ENCODE measurements around the gene MKS1. TPM values are rescaled to one million over a fixed set of nuclear protein-coding genes. Genes with fewer than 3 reads are reported as not detected.

Gene MKS1
- 10 to 100 TPM; 26.4 to 31.8 TPM for total RNA-seq

GRCh38 chr17:58219007-58219788, at the start of gene MKS1:
Gene MKS1, minus strand, starts transcription at chr17:58219255. Its CDS starts 25 bp downstream, at chr17:58219230.
- POLR2A ChIA-PET = interaction anchor here (0.6 to 1.4 kb wide), 3 partner anchors 17 to 62 kb away, joined by 3 to 4 read pairs (median 3); no protein-coding TSS in a partner anchor
- CTCF ChIA-PET = interaction anchor here (0.9 to 2.2 kb wide), 5 partner anchors 9 to 96 kb away, joined by 3 to 8 read pairs (median 4); no protein-coding TSS in a partner anchor

GRCh38 chr17:58268326-58268725, 49.3 kb upstream of the MKS1 start:
- CTCF ChIA-PET = no interaction called here
- POLR2A ChIA-PET = no interaction called here

GRCh38 chr17:58267347-58268324, 48.6 kb upstream of the MKS1 start:
- CTCF ChIA-PET = no interaction called here
- POLR2A ChIA-PET = no interaction called here

DNA sequence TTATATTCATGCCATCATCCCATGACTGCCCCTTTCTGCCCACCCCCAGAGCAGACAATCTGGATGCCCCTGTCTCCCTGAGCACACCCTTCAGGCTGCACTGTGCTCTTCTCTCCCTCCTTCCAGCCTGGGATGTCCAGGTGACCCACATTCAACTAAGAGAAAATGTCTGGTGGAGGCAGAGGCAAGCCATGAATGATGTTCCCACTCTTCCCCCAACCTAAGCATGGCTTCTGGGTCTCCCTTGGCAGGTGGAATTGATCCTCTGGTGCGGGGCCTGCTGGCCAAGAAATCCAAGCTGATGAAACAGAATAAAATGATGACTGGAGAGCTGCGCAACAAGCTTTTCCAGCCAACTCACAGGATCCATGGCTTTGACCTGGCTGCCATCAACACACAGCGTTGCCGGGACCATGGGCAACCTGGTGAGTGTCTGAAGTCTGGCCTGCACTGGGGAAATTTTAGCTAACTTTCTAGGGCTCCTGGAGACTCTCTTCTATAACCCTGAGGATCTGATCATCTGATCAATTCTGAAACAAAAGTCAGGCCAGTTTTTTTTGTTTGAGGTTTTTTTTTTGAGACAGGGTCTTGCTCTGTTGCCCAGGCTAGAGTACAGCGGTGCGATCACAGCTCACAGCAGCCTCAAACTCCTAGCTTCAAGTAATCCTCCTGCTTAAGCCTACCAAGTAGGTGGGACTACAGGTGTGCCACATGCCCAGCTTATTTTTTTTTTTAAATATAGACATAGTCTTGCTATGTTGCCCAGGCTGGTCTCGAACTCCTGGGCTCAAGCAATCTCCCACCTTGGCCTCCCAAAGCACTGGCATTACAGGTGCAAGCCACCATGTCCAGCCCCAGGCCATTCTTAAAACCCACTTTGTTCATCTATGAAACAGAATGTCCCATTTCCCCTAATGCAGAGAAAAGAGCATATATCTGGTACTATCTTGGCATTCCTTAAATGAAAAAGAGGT, 47.1 kb upstream of the MKS1 start:
- POLR2A ChIA-PET = no interaction called here

DNA sequence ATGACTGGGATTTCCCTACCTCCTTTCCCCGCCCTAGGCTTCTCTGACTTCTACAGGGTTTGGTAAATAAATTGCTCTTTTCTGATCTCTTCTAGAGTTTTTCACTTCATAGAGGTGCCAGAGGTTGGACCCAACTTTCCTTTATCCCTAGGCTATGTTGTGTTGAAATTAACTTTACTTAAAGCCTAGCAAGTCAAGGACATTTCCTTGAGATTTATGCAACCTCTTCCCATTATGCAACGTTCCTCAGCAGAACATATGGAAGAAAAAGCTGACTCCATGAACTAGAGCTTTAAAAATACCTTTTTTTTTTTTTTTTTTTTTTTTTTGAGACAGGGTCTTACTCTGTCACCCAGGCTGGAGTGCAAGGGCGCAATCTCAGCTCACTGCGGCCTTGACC, 46.2 kb upstream of the MKS1 start:
- CTCF ChIA-PET = interaction anchor here (3.2 kb wide), 1 partner anchor 16 kb away, joined by 12 read pairs; no protein-coding TSS in a partner anchor
- POLR2A ChIA-PET = no interaction called here

More for the DNA sequence above, 47.1 kb upstream of the MKS1 start:
- CTCF ChIA-PET = interaction anchor here (3.2 kb wide), 1 partner anchor 16 kb away, joined by 12 read pairs; no protein-coding TSS in a partner anchor

DNA sequence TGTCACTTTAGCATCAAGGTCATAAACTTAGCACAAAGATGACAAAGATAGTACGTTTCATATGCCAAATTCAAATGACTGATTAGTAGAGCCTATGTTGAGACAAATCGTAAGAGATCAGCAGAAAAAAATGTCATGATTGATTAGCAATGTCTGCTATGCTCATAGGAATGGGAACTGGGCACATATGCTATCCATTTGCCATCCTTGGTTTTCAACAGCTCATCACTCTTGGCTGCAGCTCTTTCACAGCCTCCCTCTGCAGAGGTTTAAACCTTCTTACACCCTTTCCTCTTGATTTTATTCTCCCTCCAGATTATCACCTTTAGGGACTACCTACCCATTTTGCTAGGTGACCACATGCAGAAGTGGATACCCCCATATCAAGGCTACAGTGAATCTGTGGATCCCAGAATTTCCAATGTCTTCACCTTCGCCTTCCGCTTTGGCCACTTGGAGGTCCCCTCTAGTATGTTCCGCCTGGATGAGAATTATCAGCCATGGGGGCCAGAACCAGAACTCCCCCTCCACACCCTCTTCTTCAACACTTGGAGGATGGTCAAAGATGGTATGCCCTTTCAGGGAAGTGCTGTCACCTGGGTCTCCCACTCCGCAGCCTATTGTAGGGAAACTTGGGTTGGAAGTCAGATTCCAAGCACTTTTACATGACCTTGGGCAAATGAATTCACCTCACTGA, 45.5 kb upstream of the MKS1 start:
- ChIA-PET CTCF (interaction anchor here (3.2 kb wide), 1 partner anchor 15 kb away, joined by 12 read pairs; no protein-coding TSS in a partner anchor), POLR2A (no interaction called here)

DNA sequence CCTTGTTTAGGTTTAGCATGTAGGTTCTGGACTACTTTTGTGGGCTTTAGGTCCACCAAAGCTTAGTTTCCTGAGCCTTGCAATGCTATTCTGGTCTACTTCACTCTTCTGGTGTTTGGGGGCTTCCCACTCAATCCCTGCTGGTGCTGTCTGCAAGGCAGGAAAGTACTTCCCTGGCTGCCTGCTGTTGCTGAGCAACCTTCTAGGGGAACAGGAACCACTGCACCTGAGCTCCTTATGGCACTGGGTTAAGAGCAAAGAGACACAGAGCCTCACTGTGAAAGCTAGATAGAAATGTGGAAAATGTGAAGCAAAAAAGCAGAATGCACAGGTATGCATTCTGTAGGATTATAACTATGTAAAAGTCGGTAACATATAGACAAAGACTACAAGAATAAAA, 44.7 kb upstream of the MKS1 start:
- POLR2A ChIA-PET = no interaction called here
- CTCF ChIA-PET = interaction anchor here (3.2 kb wide), 1 partner anchor 14 kb away, joined by 12 read pairs; no protein-coding TSS in a partner anchor

DNA sequence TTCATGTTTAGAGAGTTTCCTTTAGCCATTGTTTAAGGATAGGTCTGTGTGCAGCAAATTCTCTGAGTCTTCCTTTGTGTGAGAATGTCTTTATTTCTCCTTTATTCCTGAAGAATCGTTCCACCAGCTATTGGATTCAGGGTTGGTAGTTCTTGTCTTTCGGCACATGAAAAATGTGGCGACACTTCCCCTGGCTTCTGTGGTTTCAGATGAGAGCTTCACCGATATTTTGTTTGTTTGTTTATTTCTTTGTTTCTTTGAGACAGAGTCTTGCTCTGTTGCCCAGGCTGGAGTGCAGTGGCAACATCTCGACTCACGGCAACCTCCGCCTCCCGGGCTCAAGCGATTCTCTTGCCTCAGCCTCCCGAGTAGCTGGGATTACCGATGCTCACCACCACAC, 43.1 kb upstream of the MKS1 start:
- ChIA-PET POLR2A (no interaction called here), CTCF (interaction anchor here (1.0 kb wide), 1 partner anchor 12 kb away, joined by 3 read pairs; no protein-coding TSS in a partner anchor)

- ChIA-PET POLR2A (no interaction called here), CTCF (no interaction called here)
Observed at GRCh38 chr17:58254803-58255202, 35.7 kb upstream of the MKS1 start.

GRCh38 chr17:58253082-58253481, 34.0 kb upstream of the MKS1 start:
- POLR2A ChIA-PET = no interaction called here
- CTCF ChIA-PET = interaction anchor here (0.7 kb wide), 1 partner anchor 172 kb away, joined by 4 read pairs; no protein-coding TSS in a partner anchor

GRCh38 chr17:58252141-58252540, 33.1 kb upstream of the MKS1 start:
- CTCF ChIA-PET = interaction anchor here (0.7 kb wide), 1 partner anchor 173 kb away, joined by 4 read pairs; no protein-coding TSS in a partner anchor
- POLR2A ChIA-PET = no interaction called here

DNA sequence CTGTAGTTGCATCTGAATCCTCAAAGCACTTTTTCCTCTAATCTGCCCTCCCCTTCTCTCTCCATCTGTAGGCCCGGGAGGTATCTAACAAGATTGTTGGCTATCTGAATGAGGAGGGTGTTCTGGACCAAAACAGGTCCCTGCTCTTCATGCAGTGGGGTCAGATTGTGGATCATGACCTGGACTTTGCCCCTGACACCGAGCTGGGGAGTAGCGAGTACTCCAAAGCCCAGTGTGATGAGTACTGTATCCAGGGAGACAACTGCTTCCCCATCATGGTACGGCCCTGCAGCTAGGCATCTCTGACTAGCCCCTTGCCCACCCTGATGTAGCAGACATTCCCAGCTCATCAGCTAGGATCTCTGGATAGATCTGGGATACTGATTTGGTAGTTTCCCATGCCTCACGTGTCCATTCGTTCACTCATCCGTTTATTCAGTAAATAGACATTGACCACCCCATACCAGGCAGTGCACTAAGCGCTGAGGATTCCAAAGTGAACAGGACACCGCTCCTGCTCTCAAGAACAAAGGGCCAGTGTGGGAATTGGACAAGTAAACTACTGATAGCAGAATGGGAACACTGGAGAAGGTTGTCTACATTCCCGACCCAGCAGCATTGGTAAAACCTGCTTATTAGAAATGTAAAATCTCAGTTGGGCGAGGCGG, 31.4 kb upstream of the MKS1 start:
- ChIA-PET CTCF (interaction anchor here (0.8 to 2.4 kb wide), 14 partner anchors 8 to 238 kb away, joined by 3 to 12 read pairs (median 5); partner anchors contain the start of genes HSF5 and MKS1), POLR2A (no interaction called here)

- ChIA-PET CTCF (interaction anchor here (0.6 to 2.4 kb wide), 18 partner anchors 8 to 239 kb away, joined by 3 to 12 read pairs (median 4); partner anchors contain the start of genes HSF5 and MKS1), POLR2A (no interaction called here)
Observed at GRCh38 chr17:58249270-58250133, 30.4 kb upstream of the MKS1 start.

- CTCF ChIA-PET = interaction anchor here (0.9 to 2.4 kb wide), 8 partner anchors 12 to 201 kb away, joined by 3 to 12 read pairs (median 4); no protein-coding TSS in a partner anchor
- POLR2A ChIA-PET = no interaction called here
Observed at GRCh38 chr17:58248955-58249269, 29.9 kb upstream of the MKS1 start.

GRCh38 chr17:58247511-58248363, 28.7 kb upstream of the MKS1 start:
- POLR2A ChIA-PET = interaction anchor here (0.9 kb wide), 1 partner anchor 104 kb away, joined by 3 read pairs; the partner anchor contains the start of gene SUPT4H1
- CTCF ChIA-PET = interaction anchor here (0.7 kb wide), 1 partner anchor 72 kb away, joined by 3 read pairs; no protein-coding TSS in a partner anchor

GRCh38 chr17:58246781-58247180, 27.7 kb upstream of the MKS1 start:
- ChIA-PET POLR2A (no interaction called here), CTCF (no interaction called here)
